K562 (cell line): Measurements from ENCODE around the gene RNF6. TPM values are rescaled to one million over a fixed set of nuclear protein-coding genes. Genes with fewer than 3 reads are reported as not detected.

Experiments
- ARHGAP35 ChIP-seq: fragments of 450-650 bp; IDR thresholded peaks from 2 replicates; pipeline ENCODE4 v1.6.1; 2018; ENCODE audit not compliant: partially characterized antibody
- ATF7 ChIP-seq: fragments of 450-650 bp; IDR thresholded peaks from 2 replicates; pipeline ENCODE4 v1.7.1; 2014; ENCODE audit warnings: mild to moderate bottlenecking, moderate library complexity
- FOXM1 ChIP-seq, 2 experiments: fragments of 450-650 bp in 1 of 2; sonication (generic) in 1 of 2; formaldehyde crosslinking in 1 of 2; IDR thresholded peaks; 2 replicates each; pipeline versions ENCODE4 v1.6.1 to v1.9.0; 2017 to 2022; ENCODE audit warnings: low read depth in 2 of 2, mild to moderate bottlenecking in 2 of 2, missing genetic modification reagents in 1 of 2, moderate library complexity in 1 of 2
- LEF1 ChIP-seq: fragments of 450-650 bp; IDR thresholded peaks from 2 replicates; pipeline ENCODE4 v1.6.1; 2016; ENCODE audit warnings: mild to moderate bottlenecking
- MTA1 ChIP-seq: fragments of 450-650 bp; IDR thresholded peaks from 2 replicates; pipeline ENCODE4 v1.6.1; 2017; ENCODE audit warnings: borderline replicate concordance
- NCOR1 ChIP-seq: fragments of 450-650 bp; IDR thresholded peaks from 2 replicates; pipeline ENCODE4 v1.6.1; 2016; ENCODE audit warnings: mild to moderate bottlenecking, moderate library complexity
- NR2C2 ChIP-seq, 2 experiments: fragments of 200-800 bp in 1 of 2; sonication (Bioruptor generic) in 1 of 2; sonication (generic) in 1 of 2; formaldehyde crosslinking in 1 of 2; IDR thresholded peaks; 2 replicates each; pipeline versions ENCODE4 v1.6.1 to v1.8.0; 2016 to 2022; ENCODE audit warnings: mild to moderate bottlenecking in 1 of 2, missing compliant biosample characterization in 1 of 2, missing genetic modification characterization in 1 of 2, missing genetic modification reagents in 1 of 2
- RCOR1 ChIP-seq, 2 experiments: IDR thresholded peaks; 2 replicates each; pipeline ENCODE4 v1.6.1; 2012; ENCODE audit warnings: low read depth in 2 of 2, low read length in 2 of 2, borderline replicate concordance in 1 of 2, improper control_type of control experiment in 1 of 2
- SAP30 ChIP-seq: fragments of 200-600 bp; sonication (generic); IDR thresholded peaks from 2 replicates; pipeline ENCODE4 v1.6.1; 2012; ENCODE audit warnings: borderline replicate concordance, low read depth, mild to moderate bottlenecking, moderate library complexity, low read length, control low read depth, inconsistent platforms; ENCODE audit not compliant: insufficient read depth, poor library complexity, severe bottlenecking
- SIRT6 ChIP-seq: IDR thresholded peaks from one replicate; pipeline ENCODE4 v1.6.1; 2012; ENCODE audit warnings: low read depth, mild to moderate bottlenecking, control low read depth, inconsistent platforms, low read length, moderate library complexity
- SOX6 ChIP-seq: fragments of 450-650 bp; IDR thresholded peaks from 2 replicates; pipeline ENCODE4 v1.6.1; 2014; ENCODE audit warnings: mild to moderate bottlenecking
- ZNF134 ChIP-seq: fragments of 250-450 bp; sonication (Bioruptor Pico); conservative IDR thresholded peaks from 2 replicates; pipeline ENCODE4 v1.4.0; 2020
- ZNF311 ChIP-seq: fragments of 250-450 bp; sonication (Bioruptor Pico); IDR thresholded peaks from 2 replicates; pipeline ENCODE4 v1.4.0; 2020; ENCODE audit warnings: mild to moderate bottlenecking, moderate library complexity
- polyA plus RNA-seq, 8 experiments: library from polyadenylated mRNA; depleted of rRNA in 4 of 8; stranded (reverse) in 5 of 8; unstranded in 3 of 8; fragments of >200 nt; fragmentation: Nextera tagmentation in 2 of 8; fragmentation: Illumina TruSeq in 1 of 8; extraction: Ambion mirVana in 2 of 8; extraction: Trizol in 1 of 8; gene quantifications; 2 replicates each; pipeline versions ENCODE4 v1.2.1 to v1.2.3, GENCODE V29; 2011 to 2014; ENCODE audit warnings: inconsistent platforms in 1 of 8, missing spikeins in 1 of 8
- total RNA-seq, 7 experiments: library from RNA; depleted of rRNA in 6 of 7; stranded (reverse); fragments of >200 nt in 6 of 7; fragmentation: Illumina TruSeq in 2 of 7; extraction: Trizol in 2 of 7; gene quantifications; 2 replicates each; pipeline versions ENCODE4 v1.2.1 to v1.2.3, GENCODE V29; 2011 to 2021; ENCODE audit warnings: low replicate concordance in 1 of 7
- TF ChIP-seq, protein P1 (sequence below): fragments of 250-450 bp; sonication (Bioruptor Pico); IDR thresholded peaks from 2 replicates; pipeline ENCODE4 v1.9.0; 2021; ENCODE audit warnings: mild to moderate bottlenecking, inconsistent platforms
- TF ChIP-seq, protein P2 (sequence below): fragments of 450-650 bp; IDR thresholded peaks from 2 replicates; pipeline ENCODE4 v1.6.1; 2017; ENCODE audit warnings: mild to moderate bottlenecking, moderate library complexity
- TF ChIP-seq, protein P3 (sequence below), 2 experiments: fragments of 450-650 bp; IDR thresholded peaks; 2 replicates each; pipeline ENCODE4 v1.6.1; 2016; ENCODE audit warnings: mild to moderate bottlenecking in 2 of 2, borderline replicate concordance in 1 of 2, low read depth in 1 of 2, moderate library complexity in 1 of 2

The RNF6 gene
- total and polyA plus RNA-seq, 9 of the 15 experiments (the other 6 are each of a cell fraction or from before 2014, with no cell fraction given) = 12.0 to 31.4 (median 22.3) TPM

DNA sequence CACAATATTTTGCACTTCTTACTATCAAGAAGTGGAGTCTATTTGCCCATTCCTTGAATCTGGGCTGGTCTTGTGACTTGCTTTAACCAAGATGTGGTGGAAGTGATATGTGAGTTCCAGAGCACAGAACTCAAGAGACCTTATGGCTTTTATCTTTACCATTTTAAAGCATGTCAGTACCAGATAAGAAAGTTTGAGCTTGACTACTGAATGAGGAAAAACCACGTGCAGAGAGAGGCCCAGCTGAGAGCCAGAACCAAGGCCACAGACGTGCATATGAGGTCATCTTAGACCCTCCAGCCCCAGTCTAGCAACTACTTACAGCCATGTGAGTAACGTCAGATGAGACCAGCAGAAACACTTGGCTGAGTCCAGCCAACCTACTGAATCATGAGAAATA lies 25.5 kb upstream of the RNF6 start (continued):
- TF ChIP-seq ARHGAP35 (no peak), NR2C2 (CRISPR knock-in tag; IDR thresholded peaks at IDR 0.05) (no peak), NR2C2 (tag; IDR thresholded peaks at IDR 0.05) (peak; percentile 29; the same call in 1 of the 2 replicates), SOX6 (peak; percentile 85), MTA1 (0 out of 2 replicates have a peak, but pooled peaks have one; percentile 67), ZNF134 (no peak), ATF7 (peak; percentile 97), NCOR1 (peak; percentile 80), RCOR1 (IDR thresholded peaks at IDR 0.05; ENCODE audit: borderline replicate concordance in 1 of 2, low read depth in 2 of 2, low read length in 2 of 2) (peak; percentile 69 to 99; a peak in 3 of 4 replicates), SAP30 (no peak), SIRT6 (no peak), ZNF311 (no peak), LEF1 (peak; percentile 85; the same call in 1 of the 2 replicates), FOXM1 (IDR thresholded peaks at IDR 0.05; ENCODE audit: low read depth) (peak; percentile 82), FOXM1 (CRISPR knock-in tag; IDR thresholded peaks at IDR 0.05; ENCODE audit: low read depth) (no peak)
- TF ChIP-seq, protein P1, sequence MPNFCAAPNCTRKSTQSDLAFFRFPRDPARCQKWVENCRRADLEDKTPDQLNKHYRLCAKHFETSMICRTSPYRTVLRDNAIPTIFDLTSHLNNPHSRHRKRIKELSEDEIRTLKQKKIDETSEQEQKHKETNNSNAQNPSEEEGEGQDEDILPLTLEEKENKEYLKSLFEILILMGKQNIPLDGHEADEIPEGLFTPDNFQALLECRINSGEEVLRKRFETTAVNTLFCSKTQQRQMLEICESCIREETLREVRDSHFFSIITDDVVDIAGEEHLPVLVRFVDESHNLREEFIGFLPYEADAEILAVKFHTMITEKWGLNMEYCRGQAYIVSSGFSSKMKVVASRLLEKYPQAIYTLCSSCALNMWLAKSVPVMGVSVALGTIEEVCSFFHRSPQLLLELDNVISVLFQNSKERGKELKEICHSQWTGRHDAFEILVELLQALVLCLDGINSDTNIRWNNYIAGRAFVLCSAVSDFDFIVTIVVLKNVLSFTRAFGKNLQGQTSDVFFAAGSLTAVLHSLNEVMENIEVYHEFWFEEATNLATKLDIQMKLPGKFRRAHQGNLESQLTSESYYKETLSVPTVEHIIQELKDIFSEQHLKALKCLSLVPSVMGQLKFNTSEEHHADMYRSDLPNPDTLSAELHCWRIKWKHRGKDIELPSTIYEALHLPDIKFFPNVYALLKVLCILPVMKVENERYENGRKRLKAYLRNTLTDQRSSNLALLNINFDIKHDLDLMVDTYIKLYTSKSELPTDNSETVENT = no peak
- TF ChIP-seq, protein P2, sequence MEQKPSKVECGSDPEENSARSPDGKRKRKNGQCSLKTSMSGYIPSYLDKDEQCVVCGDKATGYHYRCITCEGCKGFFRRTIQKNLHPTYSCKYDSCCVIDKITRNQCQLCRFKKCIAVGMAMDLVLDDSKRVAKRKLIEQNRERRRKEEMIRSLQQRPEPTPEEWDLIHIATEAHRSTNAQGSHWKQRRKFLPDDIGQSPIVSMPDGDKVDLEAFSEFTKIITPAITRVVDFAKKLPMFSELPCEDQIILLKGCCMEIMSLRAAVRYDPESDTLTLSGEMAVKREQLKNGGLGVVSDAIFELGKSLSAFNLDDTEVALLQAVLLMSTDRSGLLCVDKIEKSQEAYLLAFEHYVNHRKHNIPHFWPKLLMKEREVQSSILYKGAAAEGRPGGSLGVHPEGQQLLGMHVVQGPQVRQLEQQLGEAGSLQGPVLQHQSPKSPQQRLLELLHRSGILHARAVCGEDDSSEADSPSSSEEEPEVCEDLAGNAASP = no peak
- TF ChIP-seq, protein P3, sequence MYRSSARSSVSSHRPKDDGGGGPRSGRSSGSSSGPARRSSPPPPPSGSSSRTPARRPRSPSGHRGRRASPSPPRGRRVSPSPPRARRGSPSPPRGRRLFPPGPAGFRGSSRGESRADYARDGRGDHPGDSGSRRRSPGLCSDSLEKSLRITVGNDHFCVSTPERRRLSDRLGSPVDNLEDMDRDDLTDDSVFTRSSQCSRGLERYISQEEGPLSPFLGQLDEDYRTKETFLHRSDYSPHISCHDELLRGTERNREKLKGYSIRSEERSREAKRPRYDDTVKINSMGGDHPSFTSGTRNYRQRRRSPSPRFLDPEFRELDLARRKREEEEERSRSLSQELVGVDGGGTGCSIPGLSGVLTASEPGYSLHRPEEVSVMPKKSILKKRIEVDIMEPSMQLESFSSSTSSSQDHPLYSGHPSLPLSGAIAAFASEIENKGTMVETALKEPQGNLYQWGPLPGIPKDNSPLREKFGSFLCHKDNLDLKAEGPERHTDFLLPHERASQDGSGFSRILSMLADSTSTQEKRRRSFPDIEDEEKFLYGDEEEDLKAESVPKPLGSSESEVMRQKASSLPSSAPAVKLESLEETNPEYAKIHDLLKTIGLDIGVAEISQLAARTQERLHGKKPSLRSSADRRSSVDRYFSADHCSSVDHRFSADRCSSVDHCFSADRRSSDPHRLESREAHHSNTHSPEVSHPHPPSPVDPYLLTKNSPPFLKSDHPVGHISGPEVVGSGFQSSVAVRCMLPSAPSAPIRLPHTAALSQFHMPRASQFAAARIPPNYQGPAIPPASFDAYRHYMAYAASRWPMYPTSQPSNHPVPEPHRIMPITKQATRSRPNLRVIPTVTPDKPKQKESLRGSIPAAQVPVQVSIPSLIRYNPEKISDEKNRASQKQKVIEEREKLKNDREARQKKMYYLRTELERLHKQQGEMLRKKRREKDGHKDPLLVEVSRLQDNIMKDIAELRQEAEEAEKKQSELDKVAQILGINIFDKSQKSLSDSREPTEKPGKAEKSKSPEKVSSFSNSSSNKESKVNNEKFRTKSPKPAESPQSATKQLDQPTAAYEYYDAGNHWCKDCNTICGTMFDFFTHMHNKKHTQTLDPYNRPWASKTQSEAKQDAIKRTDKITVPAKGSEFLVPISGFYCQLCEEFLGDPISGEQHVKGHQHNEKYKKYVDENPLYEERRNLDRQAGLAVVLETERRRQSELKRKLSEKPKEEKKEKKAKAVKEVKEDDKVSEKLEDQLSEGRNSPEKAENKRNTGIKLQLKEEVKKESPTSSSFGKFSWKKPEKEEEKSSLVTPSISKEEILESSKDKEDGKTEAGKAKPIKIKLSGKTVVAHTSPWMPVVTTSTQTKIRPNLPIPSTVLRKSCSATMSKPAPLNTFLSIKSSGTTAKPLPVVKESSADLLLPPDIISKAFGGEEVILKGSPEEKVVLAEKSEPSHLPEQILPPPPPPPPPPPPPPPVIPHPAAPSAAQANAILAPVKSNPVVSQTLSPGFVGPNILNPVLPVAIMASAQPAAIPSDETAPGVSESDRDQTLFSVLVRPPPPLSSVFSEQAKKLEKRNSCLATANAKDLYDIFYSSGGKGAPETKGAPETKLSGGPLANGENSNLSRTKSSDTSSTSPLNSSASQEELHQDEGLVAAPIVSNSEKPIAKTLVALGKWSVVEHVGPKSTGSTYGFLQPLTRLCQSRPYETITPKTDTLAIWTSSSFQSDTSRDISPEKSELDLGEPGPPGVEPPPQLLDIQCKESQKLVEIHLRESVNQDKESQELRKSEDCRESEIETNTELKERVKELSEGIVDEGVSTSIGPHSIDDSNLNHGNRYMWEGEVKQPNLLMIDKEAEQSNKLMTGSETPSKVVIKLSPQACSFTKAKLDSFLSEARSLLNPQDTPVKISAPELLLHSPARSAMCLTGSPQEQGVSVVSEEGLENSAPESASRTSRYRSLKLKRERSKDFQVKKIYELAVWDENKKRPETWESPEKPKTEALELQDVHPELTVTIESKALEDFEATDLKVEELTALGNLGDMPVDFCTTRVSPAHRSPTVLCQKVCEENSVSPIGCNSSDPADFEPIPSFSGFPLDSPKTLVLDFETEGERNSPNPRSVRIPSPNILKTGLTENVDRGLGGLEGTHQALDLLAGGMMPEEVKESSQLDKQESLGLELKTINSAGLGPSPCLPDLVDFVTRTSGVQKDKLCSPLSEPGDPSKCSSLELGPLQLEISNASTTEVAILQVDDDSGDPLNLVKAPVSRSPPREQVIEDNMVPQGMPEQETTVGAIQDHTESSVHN (IDR thresholded peaks at IDR 0.05; ENCODE audit: borderline replicate concordance in 1 of 2, low read depth in 1 of 2) = peak in 1 of 2 experiments; percentile 98; a peak in 2 of 4 replicates
